ENCODE data around the gene CD180.
A peak's percentile ranks its signal among the peaks of the same experiment; 100 is the strongest.

Gene CD180

DNA sequence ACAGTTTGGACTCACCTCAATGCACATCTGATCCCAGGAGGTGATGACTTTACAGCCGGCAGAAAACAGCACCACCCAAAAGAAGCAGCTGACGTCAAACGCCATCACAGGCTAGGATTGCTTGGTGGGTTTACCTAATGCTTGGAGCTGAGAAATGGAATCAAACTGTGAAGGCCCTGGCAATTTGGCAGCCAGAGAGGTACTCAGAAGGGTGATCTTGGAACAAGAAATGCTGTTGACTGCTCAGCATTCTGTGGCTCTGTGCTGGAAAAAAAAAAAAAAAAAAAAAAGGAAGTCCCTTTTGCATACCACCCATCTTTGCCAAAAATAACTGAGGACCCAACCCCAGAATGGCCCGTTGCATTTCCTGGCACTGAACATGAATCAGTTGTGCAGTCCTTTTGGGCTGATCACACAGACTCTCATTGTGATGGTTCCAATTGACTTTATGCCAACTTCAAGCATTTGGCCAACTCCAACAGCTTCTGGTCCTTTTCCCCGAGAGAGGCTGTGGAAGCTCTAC lies at the start of gene CD180:
Gene CD180, minus strand, starts transcription at position 263 of the 523 bp plus-strand sequence. Its CDS starts 158 bp downstream, at position 105.
- H3K4me1 Mint-ChIP-seq (ENCODE audit: low read depth), result peaks cover 46% of the 10 kb centered on the region
- no peak for DNase-seq (ENCODE audit: low spot score)
- H3K4me3 Mint-ChIP-seq, result no peak within 1 kb of the TSS
- H3K36me3 Mint-ChIP-seq (ENCODE audit: low read depth), result peaks cover 28% of the 10 kb centered on the region
- H3K9me3 Mint-ChIP-seq, result peaks cover 29% of the 10 kb centered on the region
- H3K27me3 Mint-ChIP-seq (ENCODE audit: low read depth), result no peaks in the 10 kb centered on the region
- peak within 1 kb of the TSS; percentile 15 for H3K27ac Mint-ChIP-seq

DNA sequence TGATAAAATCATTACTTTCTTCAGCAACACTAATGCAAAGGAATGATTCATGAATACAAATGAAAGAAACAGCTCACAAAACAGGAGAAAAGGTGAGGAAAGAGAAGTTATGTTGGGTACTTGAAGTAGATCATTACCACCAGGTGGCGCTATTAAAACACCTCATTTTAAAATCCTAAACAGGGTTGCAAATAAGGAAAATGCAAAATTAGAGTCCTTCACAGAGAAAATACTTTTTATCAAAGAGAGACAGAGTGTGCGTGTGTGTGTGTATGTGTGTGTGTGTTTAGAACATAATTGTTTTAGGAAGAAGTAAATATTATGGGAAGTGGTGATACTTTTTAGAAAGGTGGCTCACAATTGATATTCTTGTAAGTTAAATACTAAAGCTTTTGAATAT lies 49.5 kb upstream of the CD180 start:
- Mint-ChIP-seq H3K36me3 (ENCODE audit: low read depth) (no peaks in the 10 kb centered on the region), H3K4me3 (no peak overlapping the region), H3K27me3 (ENCODE audit: low read depth) (no peaks in the 10 kb centered on the region), H3K4me1 (ENCODE audit: low read depth) (peaks cover 17% of the 10 kb centered on the region), H3K9me3 (peaks cover 4% of the 10 kb centered on the region), H3K27ac (no peak overlapping the region)
- DNase-seq (ENCODE audit: low spot score), result no peak

DNA sequence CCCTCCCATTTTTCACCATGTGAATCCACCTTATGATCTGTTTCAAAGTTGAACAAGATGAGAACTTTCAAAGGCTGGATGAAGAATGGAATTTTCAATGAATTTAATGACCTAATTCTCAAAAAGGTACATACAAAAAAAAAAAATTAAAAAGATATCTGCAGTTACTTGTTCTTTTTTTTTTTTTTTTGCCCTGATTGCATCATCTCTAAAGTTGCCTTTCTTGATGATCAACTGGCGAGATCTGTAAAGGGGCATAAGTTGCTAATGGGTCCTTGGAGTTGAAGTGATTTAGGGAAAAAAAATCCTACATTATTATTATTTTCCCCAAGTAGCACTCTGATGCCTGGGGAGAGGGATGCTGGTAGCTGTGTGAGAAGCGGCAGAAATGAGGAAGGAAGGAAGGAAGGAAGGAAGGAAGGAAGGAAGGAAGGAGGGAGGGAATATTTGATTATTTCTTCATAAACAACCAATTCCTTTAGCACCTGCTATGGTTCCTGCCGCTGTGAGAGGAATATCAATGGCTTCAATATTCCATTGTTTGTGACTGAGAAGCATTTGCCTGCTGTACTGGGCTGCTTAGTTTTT lies 48.8 kb upstream of the CD180 start:
- no peak overlapping the region for H3K4me3 Mint-ChIP-seq
- peaks cover 4% of the 10 kb centered on the region for H3K9me3 Mint-ChIP-seq
- peak overlapping the region; percentile 15 for H3K27ac Mint-ChIP-seq
- H3K36me3 Mint-ChIP-seq (ENCODE audit: low read depth), result no peaks in the 10 kb centered on the region
- H3K27me3 Mint-ChIP-seq (ENCODE audit: low read depth), result no peaks in the 10 kb centered on the region
- H3K4me1 Mint-ChIP-seq (ENCODE audit: low read depth), result peaks cover 19% of the 10 kb centered on the region
- DNase-seq (ENCODE audit: low spot score), result no peak

DNA sequence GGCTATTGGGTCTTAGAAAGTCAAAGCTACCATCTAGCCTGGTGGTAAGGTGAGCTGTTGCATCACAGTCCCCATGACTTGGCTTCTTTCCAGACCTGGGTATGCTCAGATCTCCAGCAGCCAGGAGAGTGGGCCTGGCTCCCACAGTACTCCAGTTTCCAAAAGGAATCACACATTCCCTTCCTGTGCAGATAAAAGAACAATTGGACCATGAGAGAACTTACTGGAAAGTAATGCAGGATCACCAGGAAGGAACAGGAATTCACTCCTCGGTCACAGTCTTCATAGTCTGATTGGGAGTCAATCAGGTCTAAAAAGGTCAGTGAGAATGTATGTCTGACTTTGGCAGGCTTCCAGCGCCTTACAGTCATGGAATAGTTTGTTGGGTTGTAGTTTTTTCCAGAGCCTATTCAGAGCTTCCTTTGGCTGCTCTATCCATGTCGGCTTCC lies 47.8 kb upstream of the CD180 start:
- peaks cover 4% of the 10 kb centered on the region for H3K9me3 Mint-ChIP-seq
- H3K4me3 Mint-ChIP-seq, result no peak overlapping the region
- no peak overlapping the region for H3K27ac Mint-ChIP-seq
- no peaks in the 10 kb centered on the region for H3K27me3 Mint-ChIP-seq (ENCODE audit: low read depth)
- H3K4me1 Mint-ChIP-seq (ENCODE audit: low read depth), result peaks cover 19% of the 10 kb centered on the region
- no peak for DNase-seq (ENCODE audit: low spot score)
- no peaks in the 10 kb centered on the region for H3K36me3 Mint-ChIP-seq (ENCODE audit: low read depth)

DNA sequence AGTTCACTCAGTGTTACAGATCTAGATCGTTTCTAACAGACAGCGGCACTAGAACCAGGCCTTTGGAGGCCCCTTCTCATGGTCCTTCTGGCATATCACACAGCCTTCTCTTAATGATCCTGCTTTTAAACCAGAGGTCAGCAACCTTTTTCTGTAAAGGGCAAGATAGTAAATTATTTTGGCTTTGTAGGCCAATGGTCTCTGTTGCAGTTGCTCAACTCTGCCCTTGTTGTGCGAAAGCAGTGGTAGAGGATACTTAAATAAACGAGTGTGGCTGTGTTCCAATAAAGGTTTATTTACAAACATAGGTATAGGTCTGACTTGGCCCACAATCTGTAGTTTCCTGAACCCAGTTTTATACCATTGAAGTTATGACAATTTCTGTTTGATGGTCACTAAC lies 47.3 kb upstream of the CD180 start:
- H3K27me3 Mint-ChIP-seq (ENCODE audit: low read depth), result no peaks in the 10 kb centered on the region
- peaks cover 19% of the 10 kb centered on the region for H3K4me1 Mint-ChIP-seq (ENCODE audit: low read depth)
- H3K36me3 Mint-ChIP-seq (ENCODE audit: low read depth), result no peaks in the 10 kb centered on the region
- H3K9me3 Mint-ChIP-seq, result peaks cover 4% of the 10 kb centered on the region
- H3K4me3 Mint-ChIP-seq, result no peak overlapping the region
- no peak overlapping the region for H3K27ac Mint-ChIP-seq
- no peak for DNase-seq (ENCODE audit: low spot score)

DNA sequence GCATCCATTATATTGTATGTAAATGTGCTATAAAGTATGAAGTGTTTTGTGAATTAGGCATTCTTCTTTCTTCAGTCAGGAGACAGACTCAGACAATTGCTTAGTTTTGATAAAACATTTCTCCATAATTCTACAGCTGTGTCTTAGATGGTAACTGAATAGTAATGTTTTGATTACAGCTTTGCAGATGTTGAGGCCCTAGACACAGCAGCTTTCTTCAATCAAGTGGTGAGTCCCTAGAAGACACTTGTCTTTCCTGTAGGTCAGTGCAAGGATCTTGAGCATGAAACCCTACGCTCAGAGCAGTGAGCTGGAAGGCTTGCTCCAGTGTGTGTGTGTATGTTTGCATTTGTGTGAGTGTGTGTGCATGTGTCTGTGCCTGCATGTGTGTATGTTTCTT lies 46.8 kb upstream of the CD180 start:
- Mint-ChIP-seq H3K4me3 (no peak overlapping the region), H3K27ac (no peak overlapping the region), H3K4me1 (ENCODE audit: low read depth) (peaks cover 15% of the 10 kb centered on the region), H3K36me3 (ENCODE audit: low read depth) (no peaks in the 10 kb centered on the region), H3K9me3 (peaks cover 4% of the 10 kb centered on the region), H3K27me3 (ENCODE audit: low read depth) (no peaks in the 10 kb centered on the region)
- DNase-seq (ENCODE audit: low spot score), result no peak

DNA sequence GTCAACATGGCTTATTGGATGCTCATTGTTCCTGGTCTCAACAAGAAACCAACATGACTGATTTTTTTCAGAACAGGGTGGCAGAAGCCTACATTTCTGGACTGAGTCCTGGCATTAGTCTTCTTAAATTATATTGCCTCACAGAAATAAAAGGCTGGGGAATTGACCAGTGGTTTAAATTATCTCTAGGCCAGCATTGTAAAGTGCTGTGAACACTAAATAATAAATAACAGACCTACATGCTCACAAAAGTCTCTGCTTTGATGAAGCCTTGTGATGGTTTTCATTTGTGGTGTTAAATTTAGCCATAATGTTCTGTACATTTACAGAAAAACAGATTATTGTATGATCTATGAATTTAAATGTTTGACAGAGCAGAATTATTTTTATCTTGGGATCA lies 44.7 kb upstream of the CD180 start:
- Mint-ChIP-seq H3K4me3 (no peak overlapping the region), H3K4me1 (ENCODE audit: low read depth) (peaks cover 13% of the 10 kb centered on the region), H3K9me3 (peaks cover 4% of the 10 kb centered on the region), H3K27me3 (ENCODE audit: low read depth) (no peaks in the 10 kb centered on the region), H3K36me3 (ENCODE audit: low read depth) (no peaks in the 10 kb centered on the region), H3K27ac (no peak overlapping the region)
- no peak for DNase-seq (ENCODE audit: low spot score)

DNA sequence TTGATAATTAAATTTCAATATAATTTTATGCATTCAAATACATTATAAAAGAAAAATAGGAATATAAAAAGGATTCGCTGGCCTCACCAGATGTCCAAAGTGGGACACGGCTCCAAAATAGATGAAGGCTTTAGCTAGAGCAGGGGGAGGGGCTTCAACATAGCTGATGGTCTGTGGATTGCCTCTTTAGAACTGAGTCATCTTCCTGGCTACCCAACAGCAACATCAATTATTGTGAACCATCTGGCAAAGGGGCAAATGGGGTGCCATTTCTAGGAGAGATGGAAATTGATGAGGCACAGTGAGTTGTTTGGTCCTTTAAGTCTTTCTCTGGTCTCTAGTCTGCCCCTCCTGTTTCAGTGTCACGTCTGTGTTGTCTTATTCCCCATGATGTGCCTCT lies 44.2 kb upstream of the CD180 start:
- Mint-ChIP-seq H3K36me3 (ENCODE audit: low read depth) (no peaks in the 10 kb centered on the region), H3K4me1 (ENCODE audit: low read depth) (peaks cover 13% of the 10 kb centered on the region), H3K4me3 (no peak overlapping the region), H3K27ac (no peak overlapping the region), H3K9me3 (peaks cover 4% of the 10 kb centered on the region), H3K27me3 (ENCODE audit: low read depth) (no peaks in the 10 kb centered on the region)
- no peak for DNase-seq (ENCODE audit: low spot score)

DNA sequence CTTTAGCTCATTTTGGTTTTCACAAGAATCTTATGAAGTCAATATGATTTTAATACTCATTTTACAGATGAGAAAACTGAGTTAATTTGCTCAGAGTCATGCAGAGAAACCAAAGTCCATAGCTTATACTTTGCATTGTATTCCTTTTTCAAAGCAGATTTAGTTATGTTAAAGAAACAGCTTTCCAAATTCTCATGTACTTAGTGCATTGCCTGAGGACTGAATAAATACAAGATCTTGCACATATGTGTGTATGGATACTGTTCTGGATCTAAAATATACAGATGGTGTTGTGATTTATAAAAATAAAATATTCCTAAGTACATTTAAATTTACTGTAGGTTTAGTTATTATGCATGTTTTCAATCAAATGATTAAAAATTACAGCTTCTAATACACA lies 43.5 kb upstream of the CD180 start:
- Mint-ChIP-seq H3K4me3 (no peak overlapping the region), H3K4me1 (ENCODE audit: low read depth) (peaks cover 9% of the 10 kb centered on the region), H3K9me3 (peaks cover 4% of the 10 kb centered on the region), H3K36me3 (ENCODE audit: low read depth) (no peaks in the 10 kb centered on the region), H3K27me3 (ENCODE audit: low read depth) (peaks cover 2% of the 10 kb centered on the region), H3K27ac (no peak overlapping the region)
- no peak for DNase-seq (ENCODE audit: low spot score)

DNA sequence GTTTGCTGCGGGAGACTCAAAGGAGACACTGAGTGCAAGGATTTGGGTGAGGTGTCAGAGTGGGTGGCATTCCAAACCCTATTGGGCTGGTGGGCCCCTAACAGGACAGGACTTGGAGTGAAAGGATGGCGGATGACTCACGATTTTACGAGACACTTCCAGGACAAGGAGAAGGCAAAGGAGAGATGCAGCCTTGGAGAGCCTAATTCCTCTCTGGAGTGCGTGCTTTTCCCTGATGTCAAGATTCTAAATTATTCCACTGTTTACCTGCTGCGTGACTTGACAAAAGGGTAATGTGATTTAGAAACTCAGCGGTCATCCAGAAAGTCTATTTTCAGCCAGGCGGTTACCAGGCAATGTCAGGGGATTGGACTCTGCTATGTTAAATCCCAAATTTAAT lies 41.6 kb upstream of the CD180 start:
- peaks cover 11% of the 10 kb centered on the region for H3K4me1 Mint-ChIP-seq (ENCODE audit: low read depth)
- DNase-seq (ENCODE audit: low spot score), result no peak
- no peak overlapping the region for H3K4me3 Mint-ChIP-seq
- no peak overlapping the region for H3K27ac Mint-ChIP-seq
- H3K9me3 Mint-ChIP-seq, result peaks cover 4% of the 10 kb centered on the region
- H3K27me3 Mint-ChIP-seq (ENCODE audit: low read depth), result peaks cover 3% of the 10 kb centered on the region
- no peaks in the 10 kb centered on the region for H3K36me3 Mint-ChIP-seq (ENCODE audit: low read depth)

DNA sequence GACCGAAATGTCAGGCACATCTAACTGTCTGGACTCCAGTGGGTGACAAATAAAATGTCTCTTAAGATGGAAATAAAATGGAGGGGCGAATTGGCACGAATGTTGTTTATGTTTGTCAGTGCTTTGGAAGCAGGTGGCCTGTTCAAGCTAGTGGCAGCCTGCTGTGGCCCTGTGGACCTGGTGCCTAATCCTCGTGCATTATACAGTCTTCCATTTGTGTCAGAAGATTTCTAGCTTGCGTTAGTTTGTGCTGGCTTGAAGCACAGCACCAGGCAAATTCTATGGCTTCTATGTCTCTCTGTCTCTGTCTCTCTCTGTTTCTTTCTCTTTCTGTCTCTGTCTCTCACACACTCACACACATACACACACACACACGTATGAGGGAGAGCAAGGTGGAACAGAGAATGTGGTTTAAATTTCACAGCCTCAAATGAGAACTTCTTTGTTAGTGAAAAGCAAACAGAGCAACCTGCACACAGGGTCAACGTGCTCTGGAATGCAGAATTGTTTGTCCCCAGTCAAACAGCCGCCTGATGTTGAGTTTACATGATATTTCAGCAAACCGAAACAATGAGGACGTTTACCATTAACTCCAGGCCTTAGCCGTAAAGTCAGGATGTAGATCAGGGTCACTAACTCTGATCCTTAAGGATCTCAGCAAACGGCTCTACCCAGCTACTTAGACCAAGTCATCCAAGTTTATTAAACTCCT lies 39.0 kb upstream of the CD180 start:
- no peak overlapping the region for H3K27ac Mint-ChIP-seq
- H3K4me1 Mint-ChIP-seq (ENCODE audit: low read depth), result peaks cover 5% of the 10 kb centered on the region
- DNase-seq (ENCODE audit: low spot score), result no peak
- H3K4me3 Mint-ChIP-seq, result no peak overlapping the region
- peaks cover 4% of the 10 kb centered on the region for H3K27me3 Mint-ChIP-seq (ENCODE audit: low read depth)
- no peaks in the 10 kb centered on the region for H3K9me3 Mint-ChIP-seq
- no peaks in the 10 kb centered on the region for H3K36me3 Mint-ChIP-seq (ENCODE audit: low read depth)

DNA sequence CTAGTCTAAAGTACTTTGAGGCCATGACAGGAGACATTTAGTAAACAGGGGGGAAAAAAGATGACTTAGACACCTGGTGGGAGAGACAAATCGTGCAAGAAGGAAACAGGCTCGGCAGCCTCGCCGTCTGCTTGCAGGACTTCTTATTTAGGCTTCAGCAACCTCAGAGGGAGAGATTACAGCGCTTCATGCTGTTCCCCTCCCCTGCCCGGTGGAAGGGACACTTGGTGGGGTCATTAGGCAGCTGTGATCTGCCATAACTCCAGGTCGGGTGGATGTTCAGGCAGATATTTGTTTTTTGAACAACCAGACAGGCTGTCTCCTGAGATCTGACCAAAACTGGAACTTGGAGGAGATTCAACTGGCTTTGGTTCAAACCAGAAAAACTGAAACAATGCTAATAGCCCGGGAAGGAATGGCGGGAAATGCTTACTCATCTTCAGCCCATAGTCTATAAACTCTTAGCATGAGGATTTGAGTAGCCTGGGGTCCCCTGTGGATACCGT lies 38.1 kb upstream of the CD180 start:
- Mint-ChIP-seq H3K27ac (no peak overlapping the region), H3K4me3 (no peak overlapping the region), H3K9me3 (no peaks in the 10 kb centered on the region), H3K4me1 (ENCODE audit: low read depth) (peaks cover 5% of the 10 kb centered on the region), H3K27me3 (ENCODE audit: low read depth) (peaks cover 9% of the 10 kb centered on the region), H3K36me3 (ENCODE audit: low read depth) (no peaks in the 10 kb centered on the region)
- no peak for DNase-seq (ENCODE audit: low spot score)

DNA sequence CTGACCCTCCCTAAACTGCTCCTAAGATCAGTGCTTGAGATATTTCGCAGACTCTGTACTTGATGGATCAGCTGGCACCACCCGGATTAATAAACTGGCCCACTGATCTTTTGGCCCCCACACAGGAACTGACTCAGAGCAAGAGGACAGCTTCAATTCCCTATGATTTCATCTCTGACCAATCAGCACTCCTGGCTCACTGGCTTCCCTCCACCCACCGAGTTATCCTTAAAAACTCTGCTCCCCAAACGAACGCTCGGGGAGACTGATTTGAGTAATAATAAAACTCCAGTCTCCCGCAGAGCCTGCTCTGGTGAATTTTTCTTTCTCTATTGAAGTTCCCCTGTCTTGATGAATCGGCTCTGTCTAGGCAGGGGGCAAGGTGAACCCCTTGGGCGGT lies 36.5 kb upstream of the CD180 start:
- H3K27me3 Mint-ChIP-seq (ENCODE audit: low read depth), result peaks cover 9% of the 10 kb centered on the region
- H3K27ac Mint-ChIP-seq, result no peak overlapping the region
- H3K9me3 Mint-ChIP-seq, result no peaks in the 10 kb centered on the region
- H3K4me1 Mint-ChIP-seq (ENCODE audit: low read depth), result peaks cover 5% of the 10 kb centered on the region
- no peak for DNase-seq (ENCODE audit: low spot score)
- H3K36me3 Mint-ChIP-seq (ENCODE audit: low read depth), result no peaks in the 10 kb centered on the region
- H3K4me3 Mint-ChIP-seq, result no peak overlapping the region

DNA sequence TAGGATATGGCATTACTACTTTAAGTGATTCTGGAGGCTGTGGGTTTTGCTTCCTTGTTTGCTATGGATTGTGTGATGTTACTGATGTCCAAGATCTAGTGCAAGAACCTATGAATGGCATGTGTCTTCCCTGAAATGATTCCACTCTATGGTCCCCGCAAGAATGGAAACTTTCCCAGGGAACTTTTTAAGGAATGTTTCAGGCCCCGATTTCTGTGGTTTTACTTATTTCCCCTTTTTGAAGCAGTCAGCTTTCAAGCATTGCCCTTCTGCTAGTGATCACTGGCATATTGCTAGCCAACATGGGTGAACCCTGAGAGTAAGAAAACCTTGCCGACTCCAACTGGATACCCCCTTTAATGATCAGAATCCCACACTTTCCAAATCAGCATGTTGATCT lies 26.6 kb upstream of the CD180 start:
- H3K9me3 Mint-ChIP-seq, result no peaks in the 10 kb centered on the region
- peaks cover 41% of the 10 kb centered on the region for H3K4me1 Mint-ChIP-seq (ENCODE audit: low read depth)
- no peak for DNase-seq (ENCODE audit: low spot score)
- H3K27ac Mint-ChIP-seq, result no peak overlapping the region
- H3K36me3 Mint-ChIP-seq (ENCODE audit: low read depth), result peaks cover 9% of the 10 kb centered on the region
- H3K27me3 Mint-ChIP-seq (ENCODE audit: low read depth), result peaks cover 7% of the 10 kb centered on the region
- no peak overlapping the region for H3K4me3 Mint-ChIP-seq

All from T-helper 2 cell treated with Interferon-gamma antibody and Interleukin-4, amounts not matched to agents 5 μg/mL and 100 μg/mL, for 36 hours (primary cell).